Measurements from ENCODE around the gene PCK1.

PCK1 gene

GRCh38 chr20:57579898-57580447 is 19.1 kb downstream of the PCK1 start:
- Mint-ChIP-seq H3K27ac (no peak overlapping the region), H3K4me3 (peak overlapping the region; percentile 23), H3K36me3 (ENCODE audit: low read depth) (no peaks in the 10 kb centered on the region), H3K4me1 (peaks cover 52% of the 10 kb centered on the region), H3K27me3 (ENCODE audit: low read depth, poor library complexity) (peaks cover 16% of the 10 kb centered on the region), H3K9me3 (no peaks in the 10 kb centered on the region)
- peak; percentile 59 for DNase-seq
- TF ChIP-seq, protein P1, sequence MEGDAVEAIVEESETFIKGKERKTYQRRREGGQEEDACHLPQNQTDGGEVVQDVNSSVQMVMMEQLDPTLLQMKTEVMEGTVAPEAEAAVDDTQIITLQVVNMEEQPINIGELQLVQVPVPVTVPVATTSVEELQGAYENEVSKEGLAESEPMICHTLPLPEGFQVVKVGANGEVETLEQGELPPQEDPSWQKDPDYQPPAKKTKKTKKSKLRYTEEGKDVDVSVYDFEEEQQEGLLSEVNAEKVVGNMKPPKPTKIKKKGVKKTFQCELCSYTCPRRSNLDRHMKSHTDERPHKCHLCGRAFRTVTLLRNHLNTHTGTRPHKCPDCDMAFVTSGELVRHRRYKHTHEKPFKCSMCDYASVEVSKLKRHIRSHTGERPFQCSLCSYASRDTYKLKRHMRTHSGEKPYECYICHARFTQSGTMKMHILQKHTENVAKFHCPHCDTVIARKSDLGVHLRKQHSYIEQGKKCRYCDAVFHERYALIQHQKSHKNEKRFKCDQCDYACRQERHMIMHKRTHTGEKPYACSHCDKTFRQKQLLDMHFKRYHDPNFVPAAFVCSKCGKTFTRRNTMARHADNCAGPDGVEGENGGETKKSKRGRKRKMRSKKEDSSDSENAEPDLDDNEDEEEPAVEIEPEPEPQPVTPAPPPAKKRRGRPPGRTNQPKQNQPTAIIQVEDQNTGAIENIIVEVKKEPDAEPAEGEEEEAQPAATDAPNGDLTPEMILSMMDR (IDR thresholded peaks at IDR 0.05): no peak

DNA sequence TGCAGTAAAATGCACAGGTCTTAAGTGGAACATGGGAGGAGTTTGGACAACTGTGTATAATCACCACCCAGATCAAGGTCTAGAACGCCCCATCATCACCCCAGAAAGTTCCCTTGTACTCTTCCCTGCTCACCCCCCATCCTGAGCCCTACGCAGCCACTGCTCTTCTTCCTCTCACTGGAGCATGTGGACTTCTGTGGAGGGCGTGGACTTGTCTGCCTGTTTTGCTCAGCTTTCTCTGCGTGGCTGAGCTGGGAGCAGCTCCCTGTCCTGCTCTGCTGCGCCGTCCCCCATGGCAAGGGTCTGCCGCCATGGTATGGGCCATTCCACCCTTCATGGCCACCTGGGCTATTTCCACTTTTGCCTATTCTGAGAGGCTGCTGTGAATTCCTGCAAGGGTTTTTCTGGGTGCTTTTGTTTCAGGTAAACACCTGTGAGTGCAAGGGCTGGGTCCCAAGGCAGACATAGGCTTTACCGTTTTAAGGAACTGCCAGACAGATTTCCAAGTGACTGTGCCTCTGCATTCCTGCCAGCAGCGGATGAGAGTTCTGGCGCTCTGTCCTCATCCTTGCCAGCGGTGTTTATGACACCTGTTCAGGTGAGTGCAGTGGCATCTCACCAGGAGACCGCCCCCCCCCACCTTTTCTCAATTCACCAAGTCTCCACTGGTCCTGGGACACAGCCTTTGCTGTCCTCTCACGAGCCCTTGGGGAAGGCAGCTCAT is 19.7 kb downstream of the PCK1 start:
- no peak overlapping the region for H3K27ac Mint-ChIP-seq
- no peaks in the 10 kb centered on the region for H3K9me3 Mint-ChIP-seq
- H3K4me3 Mint-ChIP-seq: peak overlapping the region; percentile 28
- no peak for DNase-seq
- peaks cover 16% of the 10 kb centered on the region for H3K27me3 Mint-ChIP-seq (ENCODE audit: low read depth, poor library complexity)
- TF ChIP-seq, protein P1 (IDR thresholded peaks at IDR 0.05): no peak
- no peaks in the 10 kb centered on the region for H3K36me3 Mint-ChIP-seq (ENCODE audit: low read depth)
- peaks cover 59% of the 10 kb centered on the region for H3K4me1 Mint-ChIP-seq

GRCh38 chr20:57581202-57582028 is 20.5 kb downstream of the PCK1 start:
- Mint-ChIP-seq H3K27me3 (ENCODE audit: low read depth, poor library complexity) (peaks cover 16% of the 10 kb centered on the region), H3K27ac (no peak overlapping the region), H3K9me3 (peaks cover under 1% of the 10 kb centered on the region), H3K4me3 (no peak overlapping the region), H3K36me3 (ENCODE audit: low read depth) (no peaks in the 10 kb centered on the region), H3K4me1 (peaks cover 67% of the 10 kb centered on the region)
- no peak for DNase-seq
- TF ChIP-seq, protein P1 (IDR thresholded peaks at IDR 0.05): no peak

DNA sequence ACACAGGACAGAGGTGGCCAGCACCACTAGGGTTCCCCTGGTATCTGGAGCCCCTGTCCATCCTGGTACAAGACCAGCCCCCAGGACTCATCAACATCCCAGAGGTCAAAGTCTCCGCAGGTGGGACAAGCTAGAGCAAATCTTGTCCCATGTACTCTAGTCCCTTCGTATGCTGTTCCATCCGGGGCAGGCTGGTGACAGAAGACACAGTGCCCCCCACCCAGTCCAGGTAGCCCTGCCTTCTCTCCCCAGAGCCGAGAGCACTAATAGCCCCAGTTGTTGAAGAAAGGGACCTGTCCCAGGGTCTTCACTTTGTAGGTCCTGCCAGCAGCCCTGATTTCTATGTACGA is 21.1 kb downstream of the PCK1 start:
- TF ChIP-seq, protein P1 (IDR thresholded peaks at IDR 0.05): no peak
- Mint-ChIP-seq H3K27me3 (ENCODE audit: low read depth, poor library complexity) (peaks cover 16% of the 10 kb centered on the region), H3K9me3 (peaks cover 6% of the 10 kb centered on the region), H3K4me1 (peaks cover 73% of the 10 kb centered on the region), H3K4me3 (no peak overlapping the region), H3K27ac (no peak overlapping the region), H3K36me3 (ENCODE audit: low read depth) (peaks cover 3% of the 10 kb centered on the region)
- no peak for DNase-seq

GRCh38 chr20:57582432-57583288 is 21.8 kb downstream of the PCK1 start:
- TF ChIP-seq, protein P1 (IDR thresholded peaks at IDR 0.05): peak; percentile 59
- H3K4me1 Mint-ChIP-seq: peaks cover 73% of the 10 kb centered on the region
- peaks cover 8% of the 10 kb centered on the region for H3K9me3 Mint-ChIP-seq
- peak overlapping the region; percentile 8 for H3K4me3 Mint-ChIP-seq
- peak; percentile 61 for DNase-seq
- peaks cover 4% of the 10 kb centered on the region for H3K36me3 Mint-ChIP-seq (ENCODE audit: low read depth)
- H3K27me3 Mint-ChIP-seq (ENCODE audit: low read depth, poor library complexity): peaks cover 16% of the 10 kb centered on the region
- H3K27ac Mint-ChIP-seq: no peak overlapping the region
